A673 (cell line): ENCODE results near the gene MRI1. TPM values are rescaled to one million over a fixed set of nuclear protein-coding genes. Genes with fewer than 3 reads are reported as not detected.
A peak's percentile ranks its signal among the peaks of the same experiment; 100 is the strongest.

Experiments
- BruUV-seq: library from RNA; stranded (reverse); fragments of 400-500 nt; replicated peaks from 2 replicates; lab custom pipeline; 2021; lab: Mats Ljungman, UMichigan
- CTCF ChIA-PET: fragments of 300-600 bp; sonication (Branson Sonifier 250); formaldehyde crosslinking; loops from one replicate; lab custom pipeline; 2022; ENCODE audit warnings: antibody characterized with exemption; lab: Charles Lee
- POLR2A ChIA-PET: fragments of 300-600 bp; sonication (Branson Sonifier 250); formaldehyde crosslinking; loops from one replicate; lab custom pipeline; 2022; ENCODE audit warnings: antibody characterized with exemption; ENCODE audit not compliant: low non-redundant PET; lab: Charles Lee
- DNase-seq: peaks from one replicate; pipeline ENCODE4 v3.0.0-alpha.2; 2015; ENCODE audit warnings: low spot score
- H3K27ac ChIP-seq: fragments of 200-600 bp; sonication (generic); 2 replicates; pipeline ENCODE4 v1.5.1; 2016; ENCODE audit warnings: mixed run types, low read depth, mild to moderate bottlenecking, mixed read lengths, antibody characterized with exemption, low read length; ENCODE audit not compliant: poor library complexity, severe bottlenecking
- H3K27me3 ChIP-seq: fragments of 200-600 bp; sonication (generic); replicated peaks from 2 replicates; pipeline ENCODE4 v1.6.1; 2017; ENCODE audit warnings: mixed run types, low read depth, mild to moderate bottlenecking, mixed read lengths, antibody characterized with exemption, low read length; ENCODE audit not compliant: insufficient read depth, poor library complexity
- H3K36me3 ChIP-seq: fragments of 200-600 bp; sonication (generic); 2 replicates; pipeline ENCODE4 v1.6.1; 2016; ENCODE audit warnings: mixed run types, mild to moderate bottlenecking, mixed read lengths, antibody characterized with exemption, low read length; ENCODE audit not compliant: insufficient read depth, poor library complexity, severe bottlenecking
- H3K4me1 ChIP-seq: fragments of 200-600 bp; sonication (generic); 2 replicates; pipeline ENCODE4 v1.6.1; 2017; ENCODE audit warnings: mixed run types, mild to moderate bottlenecking, mixed read lengths, antibody characterized with exemption, low read length; ENCODE audit not compliant: insufficient read depth, poor library complexity, severe bottlenecking
- H3K4me3 ChIP-seq: fragments of 200-600 bp; sonication (generic); 2 replicates; pipeline ENCODE4 v1.5.1; 2016; ENCODE audit warnings: low read depth, mixed run types, mild to moderate bottlenecking, mixed read lengths, low read length; ENCODE audit not compliant: poor library complexity, severe bottlenecking
- H3K9me3 ChIP-seq: fragments of 200-600 bp; sonication (generic); 2 replicates; pipeline ENCODE4 v1.6.1; 2016; ENCODE audit warnings: mixed run types, low read depth, mild to moderate bottlenecking, mixed read lengths, antibody characterized with exemption, low read length; ENCODE audit not compliant: poor library complexity, severe bottlenecking
- CTCF ChIP-seq: fragments of 300-800, 200-600 bp; sonication (generic); conservative IDR thresholded peaks from 2 replicates; pipeline ENCODE4 v1.5.1; 2017; ENCODE audit warnings: low read depth, mild to moderate bottlenecking, antibody characterized with exemption, low read length, moderate library complexity, mixed read lengths
- EZH2 ChIP-seq: fragments of 200-600 bp; sonication (generic); IDR thresholded peaks from 2 replicates; pipeline ENCODE4 v1.6.1; 2017; ENCODE audit warnings: borderline replicate concordance, low read depth, mild to moderate bottlenecking, mixed read lengths, antibody characterized with exemption, low read length; ENCODE audit not compliant: poor library complexity, severe bottlenecking
- intact Hi-C: fragments of 100-400 bp; cut with micrococcal nuclease; formaldehyde crosslinking; loops from one replicate; pipeline ENCODE4 v1.10.0; 2022; ENCODE audit not compliant: unreplicated experiment
- total RNA-seq: library from RNA; stranded (reverse); gene quantifications from 2 replicates; pipeline ENCODE4 v1.2.3, GENCODE V29; 2021

The MRI1 gene
- total RNA-seq, 1 experiment from 2014 or later = 63.8 TPM

GRCh38 chr19:13727798-13728197, 36.5 kb upstream of the MRI1 start:
- TF ChIP-seq EZH2 = no peak
- no peak for TF ChIP-seq CTCF
- CTCF ChIA-PET = no interaction called here
- intact Hi-C loops = no loop called here
- Histone ChIP-seq H3K27me3 (no peaks in the 10 kb centered on the region), H3K4me1 (peaks cover 22% of the 10 kb centered on the region), H3K4me3 (no peak overlapping the region), H3K9me3 (no peaks in the 10 kb centered on the region), H3K36me3 (no peaks in the 10 kb centered on the region), H3K27ac (no peak overlapping the region)
- DNase-seq = peak; percentile 27
- no TSS peak for BruUV-seq
- POLR2A ChIA-PET = no interaction called here

GRCh38 chr19:13729859-13730258, 34.5 kb upstream of the MRI1 start:
- TF ChIP-seq CTCF = no peak
- TF ChIP-seq EZH2 = no peak
- POLR2A ChIA-PET = interaction anchor here (0.5 kb wide), 1 partner anchor 454 kb away, joined by 5 read pairs; no protein-coding TSS in a partner anchor
- no TSS peak for BruUV-seq
- no peak for DNase-seq
- CTCF ChIA-PET = interaction anchor here (0.7 kb wide), 1 partner anchor 174 kb away, joined by 4 read pairs; no protein-coding TSS in a partner anchor
- peaks cover 22% of the 10 kb centered on the region for H3K4me1 ChIP-seq
- intact Hi-C loops = no loop called here
- no peak overlapping the region for H3K27ac ChIP-seq
- no peak overlapping the region for H3K4me3 ChIP-seq
- H3K36me3 ChIP-seq = no peaks in the 10 kb centered on the region
- no peaks in the 10 kb centered on the region for H3K27me3 ChIP-seq
- H3K9me3 ChIP-seq = no peaks in the 10 kb centered on the region

GRCh38 chr19:13731147-13731964, 33.0 kb upstream of the MRI1 start:
- intact Hi-C loops = no loop called here
- peak; percentile 97 for DNase-seq
- no peaks in the 10 kb centered on the region for H3K9me3 ChIP-seq
- ChIA-PET POLR2A (interaction anchor here (0.8 kb wide), 1 partner anchor 32 kb away, joined by 4 read pairs; no protein-coding TSS in a partner anchor), CTCF (interaction anchor here (0.5 to 0.9 kb wide), 5 partner anchors 10 to 316 kb away, joined by 3 read pairs; no protein-coding TSS in a partner anchor)
- TF ChIP-seq EZH2 = no peak
- no peak for TF ChIP-seq CTCF
- BruUV-seq = TSS peak; percentile 99
- peak overlapping the region; percentile 56 for H3K4me3 ChIP-seq
- H3K27ac ChIP-seq = peak overlapping the region; percentile 87
- no peaks in the 10 kb centered on the region for H3K27me3 ChIP-seq
- no peaks in the 10 kb centered on the region for H3K36me3 ChIP-seq
- H3K4me1 ChIP-seq = peaks cover 28% of the 10 kb centered on the region
